Stimulated activated CD8-positive, alpha-beta memory T cell treated with anti-CD3 and anti-CD28 coated beads, Interleukin-7, amount 100 ng/mL, for 24 hours (primary cell): ENCODE data around the gene ADAMTSL1.

Source experiments
- DNase-seq: peaks from one replicate; pipeline ENCODE4 v3.0.0-alpha.2; 2020; ENCODE audit warnings: low read depth

The ADAMTSL1 gene

DNA sequence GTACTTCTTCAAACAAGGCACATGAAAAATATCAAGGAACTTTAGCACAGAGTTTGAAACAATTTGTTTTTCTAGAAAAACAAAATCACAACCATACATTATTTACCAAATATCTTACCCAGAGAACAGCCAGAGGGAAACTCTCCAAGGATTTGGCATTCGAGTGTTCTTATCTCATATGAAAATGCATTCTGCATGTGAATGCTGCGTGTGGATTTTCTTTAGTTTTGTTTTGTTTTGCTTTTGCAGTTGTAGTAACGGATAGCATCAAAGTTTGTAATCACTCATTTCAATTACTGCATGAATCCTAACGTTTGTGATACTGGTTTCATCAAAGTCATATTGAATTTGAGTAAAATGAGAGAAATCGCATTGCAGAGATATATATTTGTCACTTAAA lies 28.0 kb downstream of the ADAMTSL1 start:
- DNase-seq = no peak

GRCh38 chr9:18502546-18502945 lies 28.6 kb downstream of the ADAMTSL1 start:
- DNase-seq = no peak

DNA sequence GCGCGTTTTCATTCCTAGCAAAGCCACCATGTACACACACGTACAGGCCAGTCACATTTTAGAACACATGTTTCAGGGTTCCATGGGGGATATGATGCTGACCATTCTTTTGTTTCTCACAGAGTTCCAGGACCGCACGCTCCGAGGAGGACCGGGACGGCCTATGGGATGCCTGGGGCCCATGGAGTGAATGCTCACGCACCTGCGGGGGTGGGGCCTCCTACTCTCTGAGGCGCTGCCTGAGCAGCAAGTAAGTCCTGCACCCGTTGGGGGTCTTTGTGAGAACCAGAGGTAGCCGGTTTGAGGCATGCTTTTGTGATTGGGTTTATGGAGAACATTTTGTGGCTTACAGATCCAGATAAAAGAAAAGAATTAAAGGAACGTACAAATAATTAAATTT lies 30.8 kb downstream of the ADAMTSL1 start:
- no peak for DNase-seq

DNA sequence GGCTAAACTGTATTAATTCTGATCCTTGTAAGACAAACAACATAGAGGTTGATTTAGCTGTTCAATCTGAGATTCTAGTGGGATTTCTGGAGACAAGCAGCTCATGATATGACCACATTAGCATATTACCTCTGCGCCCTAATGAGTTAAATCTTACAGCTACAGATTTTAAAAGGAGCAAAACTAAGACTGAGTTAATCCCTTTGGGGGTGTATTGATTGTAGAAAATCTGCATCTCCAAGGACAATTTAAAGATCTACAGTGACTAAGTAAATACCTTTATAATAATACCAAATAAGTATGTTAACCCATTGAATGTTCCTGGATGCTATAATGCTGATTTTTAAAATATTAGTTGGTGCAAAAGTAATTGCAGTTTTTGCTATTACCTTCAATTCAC lies 33.2 kb downstream of the ADAMTSL1 start:
- DNase-seq = no peak

DNA sequence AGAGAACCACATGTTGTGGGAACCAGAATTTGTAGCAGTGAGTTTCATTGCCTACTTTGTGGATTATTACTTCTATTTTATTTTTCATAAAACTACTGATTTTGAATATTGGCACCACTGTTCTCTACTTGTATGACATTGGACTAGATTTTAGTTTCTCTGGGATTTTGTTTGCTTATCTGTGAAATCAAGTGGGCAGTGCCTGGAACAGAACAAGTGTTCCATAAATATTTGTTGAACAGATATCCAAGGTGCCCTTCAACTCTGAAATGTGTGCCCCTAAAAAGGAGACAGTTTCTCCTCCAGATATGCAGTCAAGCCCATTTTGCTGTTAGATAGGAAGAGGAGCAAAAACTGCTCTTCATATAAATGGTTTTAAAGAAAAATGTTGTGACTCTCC lies 42.6 kb downstream of the ADAMTSL1 start:
- DNase-seq = no peak

DNA sequence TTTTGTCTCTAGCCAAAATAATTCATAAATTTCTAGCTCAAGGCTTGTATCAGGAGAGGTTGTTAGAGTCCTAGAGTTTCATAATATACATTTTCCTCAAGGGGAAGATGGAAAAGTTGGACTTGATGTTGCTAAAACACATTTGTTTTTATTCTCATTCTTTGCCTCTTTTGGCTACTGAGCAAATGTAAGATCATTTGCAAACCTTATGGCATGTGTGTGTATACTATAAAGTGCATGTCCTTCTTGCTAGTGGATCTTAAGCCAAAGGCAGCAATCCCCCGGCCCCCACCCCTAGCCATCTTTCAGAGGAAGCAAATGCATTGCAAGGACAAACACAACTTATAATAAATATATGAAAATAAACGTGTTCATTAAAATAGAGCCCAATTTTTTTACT lies 43.0 kb downstream of the ADAMTSL1 start:
- no peak for DNase-seq

DNA sequence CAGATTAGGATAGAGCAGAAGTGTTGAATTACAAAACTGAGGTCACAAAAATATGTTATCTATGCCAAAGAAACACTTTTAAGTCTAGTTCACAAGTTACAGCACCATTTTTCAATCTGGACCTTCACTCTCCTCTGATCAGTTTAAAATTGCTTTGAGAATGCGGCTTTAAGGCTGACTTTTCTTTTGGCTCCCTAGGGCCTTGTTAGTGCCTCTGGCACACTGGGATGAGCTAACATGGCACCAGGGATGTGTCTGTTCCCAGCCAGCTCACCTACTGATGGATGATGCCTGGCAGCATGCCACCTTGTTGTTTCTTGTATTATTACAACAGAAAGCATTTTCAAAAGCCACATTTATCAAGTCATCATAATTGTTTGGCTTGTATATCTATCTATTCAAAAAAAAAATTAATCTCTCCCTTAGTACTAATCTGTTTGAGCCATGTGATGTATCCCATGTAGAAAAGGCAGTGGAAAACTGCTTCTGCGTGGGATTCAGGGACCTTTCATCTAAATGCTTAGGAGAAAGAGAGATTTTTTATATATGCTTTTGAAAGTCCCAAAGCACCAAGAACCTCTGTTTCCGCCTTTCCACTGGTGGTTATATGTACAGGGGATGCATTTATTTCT lies 46.6 kb downstream of the ADAMTSL1 start:
- no peak for DNase-seq

DNA sequence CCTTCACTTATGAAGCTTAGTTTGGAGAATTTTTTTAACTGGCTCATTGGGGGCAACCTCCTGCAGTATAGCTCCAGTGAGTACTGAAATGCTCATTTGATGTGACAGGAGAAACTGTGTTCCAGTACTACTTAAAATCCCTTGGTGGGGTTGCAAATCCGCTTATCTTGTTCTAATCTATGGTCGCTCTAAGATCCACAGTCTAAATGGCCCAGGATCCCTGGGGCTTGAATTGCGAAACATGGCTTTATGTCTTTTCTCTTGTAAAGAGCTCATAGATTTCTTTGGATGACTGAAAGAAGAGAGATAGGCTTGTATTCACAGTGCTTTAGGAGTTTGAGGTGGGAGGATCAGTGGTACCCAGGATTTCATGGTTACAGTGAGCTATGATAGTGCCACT lies 52.7 kb downstream of the ADAMTSL1 start:
- DNase-seq = no peak

- DNase-seq = no peak
Observed at GRCh38 chr9:18531136-18532065, 57.4 kb downstream of the ADAMTSL1 start.

DNA sequence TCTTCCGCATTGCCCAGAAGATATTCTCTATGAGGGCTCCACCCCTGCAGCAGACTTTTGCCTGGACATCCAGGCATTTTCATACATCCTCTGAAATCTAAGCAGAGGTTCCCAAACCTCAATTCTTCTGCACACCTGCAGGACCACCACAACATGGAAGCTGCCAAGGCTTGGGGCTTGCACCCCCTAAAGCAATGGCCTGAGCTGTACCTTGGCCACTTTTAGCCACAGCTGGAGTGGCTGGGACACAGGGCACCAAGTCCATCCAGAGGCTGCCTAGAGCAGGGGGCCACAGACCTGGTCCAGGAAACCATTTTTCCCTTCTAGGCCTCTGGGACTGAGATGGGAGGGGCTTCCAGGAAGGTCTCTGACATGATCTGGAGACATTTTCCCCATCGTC lies 60.7 kb downstream of the ADAMTSL1 start:
- DNase-seq = no peak

DNA sequence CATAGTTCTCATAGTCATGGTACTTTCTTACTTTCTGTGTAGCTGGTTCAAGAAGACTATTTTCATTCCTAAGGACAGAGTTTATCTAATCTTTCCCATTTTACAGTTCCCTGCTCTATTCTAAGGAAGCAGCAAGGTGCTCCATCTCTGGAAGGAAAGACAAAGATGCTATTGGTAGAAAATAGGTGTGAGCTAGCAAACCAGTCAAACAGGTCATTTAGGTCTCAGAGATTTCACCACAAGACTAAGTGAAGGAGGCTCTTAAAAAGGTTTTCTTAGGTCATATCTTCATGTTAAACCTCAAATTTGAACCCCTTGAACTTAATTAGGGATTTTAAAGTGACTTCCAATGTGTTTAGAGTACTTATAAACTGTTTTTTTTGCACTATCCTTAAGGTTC lies 62.6 kb downstream of the ADAMTSL1 start:
- no peak for DNase-seq

DNA sequence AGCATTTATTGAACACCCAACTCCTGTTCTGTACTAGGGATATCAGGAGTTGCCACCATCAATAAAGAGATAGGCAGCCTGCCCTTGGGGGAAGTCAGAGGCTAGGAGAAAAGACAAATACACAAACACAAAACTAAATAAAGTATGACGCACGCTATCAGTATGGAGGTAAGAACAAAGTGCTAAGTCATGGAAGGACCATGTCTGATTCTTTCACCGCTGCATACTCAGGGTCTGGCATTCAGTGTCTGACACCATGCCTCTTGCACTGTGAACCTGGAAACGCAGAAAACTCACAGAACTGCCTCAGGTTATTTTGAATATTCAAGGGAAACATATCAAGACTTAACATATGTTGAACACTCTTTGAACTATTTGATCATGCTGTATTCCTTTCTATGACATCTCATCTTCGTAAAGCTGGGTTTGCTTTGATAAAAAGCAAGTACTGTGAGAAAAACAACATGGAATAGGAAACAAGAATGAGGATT lies 65.3 kb downstream of the ADAMTSL1 start:
- no peak for DNase-seq

DNA sequence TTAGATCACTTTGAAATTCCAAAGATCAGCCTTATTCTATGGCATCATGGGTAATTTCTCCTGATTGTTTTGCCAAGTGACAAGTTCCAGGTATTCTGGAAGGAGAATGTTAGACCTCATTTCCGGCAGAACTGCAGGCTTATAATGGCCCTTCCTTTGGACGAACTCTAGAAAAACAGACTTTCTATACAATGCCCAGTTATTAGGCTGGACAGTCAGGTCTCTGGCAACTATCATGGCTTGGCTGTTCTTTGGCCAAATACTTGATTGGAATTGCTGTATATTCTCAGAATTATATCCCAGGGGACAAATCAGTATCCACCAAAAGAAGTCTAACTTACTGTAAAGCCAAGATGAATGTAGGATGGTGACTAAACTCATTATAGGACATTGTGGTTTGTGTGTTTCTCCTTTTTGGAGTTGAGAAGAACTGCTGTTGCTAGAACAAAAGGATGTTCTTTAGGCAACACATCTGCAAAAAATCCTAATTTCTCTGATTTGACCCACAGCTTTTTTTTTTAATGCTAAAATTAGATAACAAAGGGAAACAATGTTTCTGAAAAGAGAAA lies 69.0 kb downstream of the ADAMTSL1 start:
- no peak for DNase-seq

GRCh38 chr9:18543406-18544192 lies 69.6 kb downstream of the ADAMTSL1 start:
- DNase-seq = no peak

DNA sequence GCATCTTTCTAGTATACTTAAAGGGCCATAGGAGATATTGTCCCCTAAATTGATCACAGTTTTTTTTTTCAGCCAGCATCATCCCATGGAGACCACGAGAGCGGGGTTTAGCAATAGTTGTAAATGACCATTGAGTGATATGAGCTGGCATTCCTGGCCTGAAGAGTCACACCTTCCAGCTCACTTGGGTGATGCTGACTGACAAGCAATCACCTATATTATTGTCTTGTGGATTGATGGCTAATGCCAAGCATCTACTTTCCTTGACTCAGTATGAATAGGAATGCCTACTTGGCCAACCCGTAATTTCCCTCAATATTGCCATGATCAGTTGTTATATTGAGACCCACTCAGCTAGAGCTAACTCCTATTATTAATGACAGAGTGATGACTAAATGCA lies 70.5 kb downstream of the ADAMTSL1 start:
- DNase-seq = no peak

- DNase-seq = no peak
Observed at GRCh38 chr9:18545636-18546360, 71.8 kb downstream of the ADAMTSL1 start.

GRCh38 chr9:18548456-18548855 lies 74.5 kb downstream of the ADAMTSL1 start:
- DNase-seq = no peak

DNA sequence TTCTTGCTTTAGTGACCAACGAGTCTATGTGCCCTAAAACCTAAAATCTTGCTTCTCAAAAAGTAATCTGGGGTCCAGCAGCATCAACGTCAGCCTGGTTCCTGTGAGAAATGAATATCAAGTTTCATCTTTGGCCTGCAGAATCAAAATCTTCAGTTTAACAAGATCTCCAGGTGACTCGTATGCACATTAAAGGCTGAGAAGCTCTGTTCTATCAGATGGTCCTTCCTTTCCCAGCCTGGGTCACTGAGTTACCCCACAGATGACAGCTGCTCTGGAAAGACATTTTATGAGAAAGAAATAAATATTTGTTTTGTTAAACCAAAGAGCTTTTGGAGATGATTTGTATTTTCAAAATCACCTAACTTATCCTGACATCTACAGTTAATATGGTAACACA lies 75.8 kb downstream of the ADAMTSL1 start:
- DNase-seq = no peak

GRCh38 chr9:18550286-18550685 lies 76.3 kb downstream of the ADAMTSL1 start:
- no peak for DNase-seq

DNA sequence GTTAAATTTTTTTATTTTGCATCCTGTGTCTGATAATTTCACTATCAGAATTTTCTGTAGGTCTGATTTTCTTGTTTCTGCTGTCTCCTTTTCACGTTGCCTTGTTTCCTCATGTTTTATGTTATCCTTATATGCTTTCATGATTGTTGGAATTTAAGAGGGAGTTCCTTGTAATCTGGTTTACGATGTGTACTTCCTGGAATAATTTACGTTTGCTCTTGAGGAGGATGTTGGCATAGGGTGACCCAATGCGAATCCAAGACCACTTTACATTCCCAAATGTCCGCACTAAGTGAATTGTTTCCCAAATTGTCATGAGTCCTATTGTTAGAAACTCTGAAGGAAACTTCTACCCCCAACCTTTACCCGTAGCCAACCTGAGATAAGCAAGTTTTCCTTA lies 80.3 kb downstream of the ADAMTSL1 start:
- DNase-seq = no peak

DNA sequence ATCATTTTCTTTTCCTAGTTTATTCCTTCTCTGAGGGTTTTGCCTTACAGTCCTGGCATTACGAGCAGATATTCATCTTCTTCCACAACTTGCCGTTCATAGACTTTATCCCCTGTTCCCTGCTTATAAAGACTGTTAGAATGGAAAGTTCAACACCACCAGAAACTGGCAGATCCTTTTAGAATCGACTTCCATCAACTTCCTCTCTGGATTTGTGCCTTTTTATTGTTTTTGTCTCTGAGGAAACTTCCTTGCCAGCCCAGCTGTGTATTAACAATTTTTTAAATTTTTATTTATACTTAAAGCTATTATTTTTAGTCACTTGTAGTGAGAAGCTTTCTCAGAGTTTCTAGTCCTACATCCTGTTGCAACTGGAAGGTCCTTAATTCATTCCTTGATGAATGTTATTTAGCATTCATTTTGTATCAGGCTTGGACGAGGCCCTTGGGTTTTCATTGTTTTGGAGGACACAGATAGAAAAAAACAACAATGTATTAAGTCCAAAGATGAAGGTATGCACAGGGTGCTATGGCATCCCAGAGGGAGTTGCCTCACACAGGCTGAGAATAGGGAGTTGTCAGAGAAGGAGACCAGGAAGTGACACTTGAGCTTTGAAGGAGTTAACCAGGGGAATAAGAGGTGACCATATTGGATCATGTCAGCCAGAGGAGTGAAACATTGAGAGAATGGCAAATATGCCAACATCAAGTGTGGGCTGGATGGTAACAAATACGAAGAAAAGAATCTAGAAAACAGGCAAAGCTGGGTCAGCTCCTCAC lies 81.3 kb downstream of the ADAMTSL1 start:
- DNase-seq = no peak
